ENCODE results near the gene FURIN.
"Not testable (repeated sequence)": the region's sequence is repeated elsewhere in the genome, so short reads cannot be mapped to it uniquely, and the experiment has no call there.

- not testable (repeated sequence) for TF ChIP-seq EZH2, CTCF, EZH2phosphoT487 (IDR thresholded peaks at IDR 0.05)
These were observed 19.0 kb upstream of the FURIN start for GRCh38 chr15:90849424-90849823.
